HEK293 (cell line): ENCODE results near the gene LRRC34.
A peak's percentile ranks its signal among the peaks of the same experiment; 100 is the strongest.

Source experiments
- CTCF ChIA-PET: fragments of 350-600 bp; formaldehyde crosslinking; extraction: SDS; loops from one replicate; lab custom pipeline; 2021; ENCODE audit warnings: antibody characterized with exemption; lab: Yijun Ruan, JAX
- POLR2A ChIA-PET: fragments of 300-600 bp; formaldehyde crosslinking; extraction: SDS; loops from one replicate; lab custom pipeline; 2020; ENCODE audit warnings: antibody characterized with exemption, inconsistent platforms; lab: Yijun Ruan, JAX
- H3K27ac ChIP-seq: fragments of 200-500 bp; sonication (Bioruptor generic); 2 replicates; pipeline ENCODE4 v1.5.1; 2014; ENCODE audit warnings: low read depth, low read length, control low read depth, inconsistent platforms; ENCODE audit errors: extremely low read depth
- H3K36me3 ChIP-seq, 2 experiments: fragments of 200-500 bp in 1 of 2; sonication (Bioruptor generic) in 1 of 2; 1 replicate in 1 of 2; 2 replicates in 1 of 2; pipeline ENCODE4 v1.5.1; 2014 to 2017; ENCODE audit warnings: inconsistent platforms in 2 of 2, low read length in 2 of 2; ENCODE audit not compliant: control insufficient read depth in 2 of 2, insufficient read depth in 1 of 2
- H3K4me1 ChIP-seq: fragments of 200-500 bp; sonication (Bioruptor generic); 2 replicates; pipeline ENCODE4 v1.5.1; 2014; ENCODE audit warnings: mild to moderate bottlenecking, low read length, inconsistent platforms; ENCODE audit not compliant: control insufficient read depth, insufficient read depth
- H3K4me3 ChIP-seq: 2 replicates; pipeline ENCODE4 v1.5.1; 2011; ENCODE audit warnings: low read depth, mild to moderate bottlenecking, control low read depth, low read length, moderate library complexity
- H3K9me3 ChIP-seq: fragments of 200-500 bp; sonication (Bioruptor generic); 2 replicates; pipeline ENCODE4 v1.5.1; 2014; ENCODE audit warnings: low read depth, low read length, inconsistent platforms; ENCODE audit not compliant: control insufficient read depth, insufficient read depth
- PBX3 ChIP-seq: sonication (generic); formaldehyde crosslinking; IDR thresholded peaks from 2 replicates; pipeline ENCODE4 v1.8.1; 2022; ENCODE audit warnings: mild to moderate bottlenecking, moderate library complexity, missing genetic modification reagents
- PRDM1 ChIP-seq: fragments of 450-650 bp; formaldehyde crosslinking; IDR thresholded peaks from 2 replicates; pipeline ENCODE4; 2016; ENCODE audit warnings: missing biosample characterization, missing genetic modification characterization
- REPIN1 ChIP-seq: fragments of 450-650 bp; formaldehyde crosslinking; IDR thresholded peaks from 2 replicates; pipeline ENCODE4 v1.5.1; 2017; ENCODE audit warnings: missing biosample characterization, missing genetic modification characterization, low read depth
- SP2 ChIP-seq: fragments of 450-650 bp; formaldehyde crosslinking; IDR thresholded peaks from 2 replicates; pipeline ENCODE4 v1.5.1; 2016; ENCODE audit warnings: missing biosample characterization, missing genetic modification characterization
- SP7 ChIP-seq: fragments of 450-650 bp; formaldehyde crosslinking; IDR thresholded peaks from 2 replicates; pipeline ENCODE4 v1.5.1; 2016; ENCODE audit warnings: missing biosample characterization, missing genetic modification characterization
- ZBTB20 ChIP-seq: fragments of 450-650 bp; formaldehyde crosslinking; IDR thresholded peaks from 2 replicates; pipeline ENCODE4 v1.5.1; 2016; ENCODE audit warnings: missing biosample characterization, missing genetic modification characterization
- ZBTB21 ChIP-seq: fragments of 450-650 bp; formaldehyde crosslinking; IDR thresholded peaks from 2 replicates; pipeline ENCODE4 v1.5.1; 2017; ENCODE audit warnings: missing biosample characterization, missing genetic modification characterization
- ZEB2 ChIP-seq: fragments of 450-650 bp; formaldehyde crosslinking; IDR thresholded peaks from 2 replicates; pipeline ENCODE4 v1.5.1; 2016; ENCODE audit warnings: missing biosample characterization, missing genetic modification characterization
- ZNF2 ChIP-seq: fragments of 450-650 bp; formaldehyde crosslinking; IDR thresholded peaks from 2 replicates; pipeline ENCODE4 v1.5.1; 2016; ENCODE audit warnings: missing biosample characterization, missing genetic modification characterization
- ZNF341 ChIP-seq: fragments of 450-650 bp; formaldehyde crosslinking; IDR thresholded peaks from 2 replicates; pipeline ENCODE4; 2016; ENCODE audit warnings: low read depth, missing biosample characterization, missing genetic modification characterization
- ZNF513 ChIP-seq: fragments of 450-650 bp; IDR thresholded peaks from 2 replicates; pipeline ENCODE4 v1.5.1; 2018; ENCODE audit warnings: missing biosample characterization, missing genetic modification characterization
- ZNF555 ChIP-seq: fragments of 450-650 bp; formaldehyde crosslinking; conservative IDR thresholded peaks from 2 replicates; pipeline ENCODE4 v1.5.1; 2017; ENCODE audit warnings: missing biosample characterization, mild to moderate bottlenecking, missing genetic modification characterization, inconsistent platforms
- ZNF600 ChIP-seq: fragments of 450-650 bp; formaldehyde crosslinking; IDR thresholded peaks from 2 replicates; pipeline ENCODE4 v1.5.1; 2016; ENCODE audit warnings: missing biosample characterization, missing genetic modification characterization
- ZNF610 ChIP-seq: fragments of 450-650 bp; formaldehyde crosslinking; IDR thresholded peaks from 2 replicates; pipeline ENCODE4 v1.5.1; 2016; ENCODE audit warnings: missing biosample characterization, missing genetic modification characterization, borderline replicate concordance
- ZNF629 ChIP-seq: fragments of 450-650 bp; formaldehyde crosslinking; IDR thresholded peaks from 2 replicates; pipeline ENCODE4 v1.5.1; 2017; ENCODE audit warnings: missing biosample characterization, missing genetic modification characterization
- ZNF645 ChIP-seq: fragments of 450-650 bp; formaldehyde crosslinking; IDR thresholded peaks from 2 replicates; pipeline ENCODE4; 2016; ENCODE audit warnings: missing biosample characterization, missing genetic modification characterization
- ZSCAN4 ChIP-seq: fragments of 450-650 bp; formaldehyde crosslinking; IDR thresholded peaks from 2 replicates; pipeline ENCODE4 v1.5.1; 2017; ENCODE audit warnings: missing biosample characterization, missing genetic modification characterization
- TF ChIP-seq, protein P1 (sequence below): fragments of 450-650 bp; formaldehyde crosslinking; IDR thresholded peaks from 2 replicates; pipeline ENCODE4 v1.5.1; 2016; ENCODE audit warnings: missing biosample characterization, missing genetic modification characterization, borderline replicate concordance
- TF ChIP-seq, protein P2 (sequence below): fragments of 450-650 bp; formaldehyde crosslinking; IDR thresholded peaks from 2 replicates; pipeline ENCODE4 v1.5.1; 2016; ENCODE audit warnings: missing biosample characterization, missing genetic modification characterization

LRRC34 gene

GRCh38 chr3:169772897-169773816 lies 39.5 kb downstream of the LRRC34 start, which contains the start of gene MYNN:
MYNN (plus strand) TSS chr3:169773396; CDS start chr3:169774296, 900 bp downstream.
- ChIA-PET CTCF (interaction anchor here (0.6 to 0.8 kb wide), 4 partner anchors 10 to 200 kb away, joined by 3 read pairs; no protein-coding TSS in a partner anchor), POLR2A (interaction anchor here (0.8 to 2.6 kb wide), 3 partner anchors 39 to 626 kb away, joined by 3 to 6 read pairs (median 4); partner anchors contain the start of genes LRRC34, LRRIQ4 and SEC62)
- Histone ChIP-seq H3K36me3 (peaks cover 3 to 38% of the 10 kb centered on the region in 2 experiments), H3K9me3 (no peaks in the 10 kb centered on the region), H3K4me3 (peak within 1 kb of the TSS; percentile 93), H3K4me1 (no peaks in the 10 kb centered on the region), H3K27ac (peak within 1 kb of the TSS; percentile 64)
- TF ChIP-seq ZNF2 (peak; percentile 84; the same call in 1 of the 2 replicates), ZNF645 (tag by site-specific recombination) (no peak), PRDM1 (tag by site-specific recombination) (peak; percentile 92), ZNF513 (tag by site-specific recombination) (peak; percentile 70; the same call in 1 of the 2 replicates), ZNF610 (tag by site-specific recombination) (peak; percentile 47; the same call in 1 of the 2 replicates), ZBTB21 (peak; percentile 90), SP2 (peak; percentile 85), ZSCAN4 (peak; percentile 33; the same call in 1 of the 2 replicates), ZNF600 (tag by site-specific recombination) (peak; percentile 100), ZNF341 (tag by site-specific recombination) (peak; percentile 51), PBX3 (CRISPR knock-in tag) (peak; percentile 72; the same call in 1 of the 2 replicates), ZNF555 (tag by site-specific recombination) (no peak), REPIN1 (tag by site-specific recombination) (0 out of 2 replicates have a peak, but pooled peaks have one; percentile 9), ZNF629 (tag by site-specific recombination) (peak; percentile 98), ZBTB20 (tag by site-specific recombination) (peak; percentile 95), ZEB2 (tag by site-specific recombination) (peak; percentile 85; the same call in 1 of the 2 replicates), SP7 (tag by site-specific recombination) (peak; percentile 78)
- TF ChIP-seq, protein P1, sequence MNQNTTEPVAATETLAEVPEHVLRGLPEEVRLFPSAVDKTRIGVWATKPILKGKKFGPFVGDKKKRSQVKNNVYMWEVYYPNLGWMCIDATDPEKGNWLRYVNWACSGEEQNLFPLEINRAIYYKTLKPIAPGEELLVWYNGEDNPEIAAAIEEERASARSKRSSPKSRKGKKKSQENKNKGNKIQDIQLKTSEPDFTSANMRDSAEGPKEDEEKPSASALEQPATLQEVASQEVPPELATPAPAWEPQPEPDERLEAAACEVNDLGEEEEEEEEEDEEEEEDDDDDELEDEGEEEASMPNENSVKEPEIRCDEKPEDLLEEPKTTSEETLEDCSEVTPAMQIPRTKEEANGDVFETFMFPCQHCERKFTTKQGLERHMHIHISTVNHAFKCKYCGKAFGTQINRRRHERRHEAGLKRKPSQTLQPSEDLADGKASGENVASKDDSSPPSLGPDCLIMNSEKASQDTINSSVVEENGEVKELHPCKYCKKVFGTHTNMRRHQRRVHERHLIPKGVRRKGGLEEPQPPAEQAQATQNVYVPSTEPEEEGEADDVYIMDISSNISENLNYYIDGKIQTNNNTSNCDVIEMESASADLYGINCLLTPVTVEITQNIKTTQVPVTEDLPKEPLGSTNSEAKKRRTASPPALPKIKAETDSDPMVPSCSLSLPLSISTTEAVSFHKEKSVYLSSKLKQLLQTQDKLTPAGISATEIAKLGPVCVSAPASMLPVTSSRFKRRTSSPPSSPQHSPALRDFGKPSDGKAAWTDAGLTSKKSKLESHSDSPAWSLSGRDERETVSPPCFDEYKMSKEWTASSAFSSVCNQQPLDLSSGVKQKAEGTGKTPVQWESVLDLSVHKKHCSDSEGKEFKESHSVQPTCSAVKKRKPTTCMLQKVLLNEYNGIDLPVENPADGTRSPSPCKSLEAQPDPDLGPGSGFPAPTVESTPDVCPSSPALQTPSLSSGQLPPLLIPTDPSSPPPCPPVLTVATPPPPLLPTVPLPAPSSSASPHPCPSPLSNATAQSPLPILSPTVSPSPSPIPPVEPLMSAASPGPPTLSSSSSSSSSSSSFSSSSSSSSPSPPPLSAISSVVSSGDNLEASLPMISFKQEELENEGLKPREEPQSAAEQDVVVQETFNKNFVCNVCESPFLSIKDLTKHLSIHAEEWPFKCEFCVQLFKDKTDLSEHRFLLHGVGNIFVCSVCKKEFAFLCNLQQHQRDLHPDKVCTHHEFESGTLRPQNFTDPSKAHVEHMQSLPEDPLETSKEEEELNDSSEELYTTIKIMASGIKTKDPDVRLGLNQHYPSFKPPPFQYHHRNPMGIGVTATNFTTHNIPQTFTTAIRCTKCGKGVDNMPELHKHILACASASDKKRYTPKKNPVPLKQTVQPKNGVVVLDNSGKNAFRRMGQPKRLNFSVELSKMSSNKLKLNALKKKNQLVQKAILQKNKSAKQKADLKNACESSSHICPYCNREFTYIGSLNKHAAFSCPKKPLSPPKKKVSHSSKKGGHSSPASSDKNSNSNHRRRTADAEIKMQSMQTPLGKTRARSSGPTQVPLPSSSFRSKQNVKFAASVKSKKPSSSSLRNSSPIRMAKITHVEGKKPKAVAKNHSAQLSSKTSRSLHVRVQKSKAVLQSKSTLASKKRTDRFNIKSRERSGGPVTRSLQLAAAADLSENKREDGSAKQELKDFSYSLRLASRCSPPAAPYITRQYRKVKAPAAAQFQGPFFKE (tag by site-specific recombination) = no peak
- TF ChIP-seq, protein P2, sequence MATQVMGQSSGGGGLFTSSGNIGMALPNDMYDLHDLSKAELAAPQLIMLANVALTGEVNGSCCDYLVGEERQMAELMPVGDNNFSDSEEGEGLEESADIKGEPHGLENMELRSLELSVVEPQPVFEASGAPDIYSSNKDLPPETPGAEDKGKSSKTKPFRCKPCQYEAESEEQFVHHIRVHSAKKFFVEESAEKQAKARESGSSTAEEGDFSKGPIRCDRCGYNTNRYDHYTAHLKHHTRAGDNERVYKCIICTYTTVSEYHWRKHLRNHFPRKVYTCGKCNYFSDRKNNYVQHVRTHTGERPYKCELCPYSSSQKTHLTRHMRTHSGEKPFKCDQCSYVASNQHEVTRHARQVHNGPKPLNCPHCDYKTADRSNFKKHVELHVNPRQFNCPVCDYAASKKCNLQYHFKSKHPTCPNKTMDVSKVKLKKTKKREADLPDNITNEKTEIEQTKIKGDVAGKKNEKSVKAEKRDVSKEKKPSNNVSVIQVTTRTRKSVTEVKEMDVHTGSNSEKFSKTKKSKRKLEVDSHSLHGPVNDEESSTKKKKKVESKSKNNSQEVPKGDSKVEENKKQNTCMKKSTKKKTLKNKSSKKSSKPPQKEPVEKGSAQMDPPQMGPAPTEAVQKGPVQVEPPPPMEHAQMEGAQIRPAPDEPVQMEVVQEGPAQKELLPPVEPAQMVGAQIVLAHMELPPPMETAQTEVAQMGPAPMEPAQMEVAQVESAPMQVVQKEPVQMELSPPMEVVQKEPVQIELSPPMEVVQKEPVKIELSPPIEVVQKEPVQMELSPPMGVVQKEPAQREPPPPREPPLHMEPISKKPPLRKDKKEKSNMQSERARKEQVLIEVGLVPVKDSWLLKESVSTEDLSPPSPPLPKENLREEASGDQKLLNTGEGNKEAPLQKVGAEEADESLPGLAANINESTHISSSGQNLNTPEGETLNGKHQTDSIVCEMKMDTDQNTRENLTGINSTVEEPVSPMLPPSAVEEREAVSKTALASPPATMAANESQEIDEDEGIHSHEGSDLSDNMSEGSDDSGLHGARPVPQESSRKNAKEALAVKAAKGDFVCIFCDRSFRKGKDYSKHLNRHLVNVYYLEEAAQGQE (tag by site-specific recombination) = no peak
